NCI-H1105 treated with DMSO at 0.1 percent for 48 hours (cell line): Measurements from ENCODE around the gene SYNPO2L.
"Not testable (repeated sequence)": the region's sequence is repeated elsewhere in the genome, so short reads cannot be mapped to it uniquely, and the experiment has no call there.

ENCODE experiments used
- DNase-seq: peaks from one replicate; lab custom pipeline; 2025; lab: John Stamatoyannopoulos, UW

SYNPO2L gene

DNA sequence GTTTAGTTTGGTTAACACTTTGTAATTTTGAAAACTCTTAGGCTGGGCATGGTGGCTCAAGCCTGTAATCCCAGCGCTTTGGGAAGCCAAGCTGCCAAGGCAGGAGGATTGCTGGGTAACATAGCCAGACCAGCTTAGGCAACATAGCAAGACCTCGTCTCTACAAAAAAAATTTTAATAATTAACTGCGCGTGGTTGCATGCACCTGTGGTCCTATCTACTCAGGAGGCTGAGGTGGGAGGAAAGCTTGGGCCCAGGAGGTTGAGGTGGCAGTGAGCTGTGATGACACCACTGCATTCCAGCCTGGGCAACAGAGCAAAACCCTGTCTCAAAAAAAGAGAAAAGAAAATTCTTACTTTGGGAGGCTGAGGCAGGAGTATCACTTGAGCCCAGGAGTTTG lies 32.8 kb downstream of the SYNPO2L start:
- no peak for DNase-seq

DNA sequence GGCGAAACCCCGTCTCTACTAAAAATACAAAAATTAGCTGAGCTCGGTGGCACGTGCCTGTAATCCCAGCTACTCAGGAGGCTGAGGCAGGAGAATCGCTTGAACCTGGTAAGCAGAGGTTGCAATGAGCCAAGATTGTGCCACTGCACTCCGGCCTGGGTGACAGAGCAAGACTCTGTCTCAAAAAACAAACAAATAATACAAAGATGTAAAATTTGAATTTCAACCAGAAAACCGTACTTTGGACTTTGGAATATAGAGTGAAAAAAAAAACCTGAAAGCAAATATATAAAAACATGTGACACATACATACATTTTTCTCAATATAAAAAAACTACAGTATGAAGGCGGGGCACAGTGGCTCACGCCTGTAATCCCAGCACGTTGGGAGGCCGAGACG lies 34.9 kb downstream of the SYNPO2L start:
- not testable (repeated sequence) for DNase-seq

DNA sequence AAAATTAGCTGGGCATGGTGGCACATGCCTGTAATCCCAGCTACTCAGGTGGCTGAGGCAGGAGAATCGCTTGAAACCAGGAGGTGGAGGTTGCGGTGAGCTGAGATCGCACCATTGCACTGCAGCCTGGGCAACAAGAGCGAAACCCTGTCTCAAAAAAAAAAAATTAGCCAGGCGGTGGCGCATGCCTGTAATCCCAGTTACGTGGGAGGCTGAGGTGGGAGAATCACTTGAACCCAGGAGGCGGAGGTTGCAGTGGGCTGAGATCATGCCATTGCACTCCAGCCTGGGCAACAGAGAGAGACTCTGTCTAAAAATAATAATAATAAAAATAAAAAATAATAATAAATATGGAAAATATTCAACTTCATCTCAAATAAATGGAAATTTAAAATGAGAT lies 38.7 kb downstream of the SYNPO2L start:
- not testable (repeated sequence) for DNase-seq

DNA sequence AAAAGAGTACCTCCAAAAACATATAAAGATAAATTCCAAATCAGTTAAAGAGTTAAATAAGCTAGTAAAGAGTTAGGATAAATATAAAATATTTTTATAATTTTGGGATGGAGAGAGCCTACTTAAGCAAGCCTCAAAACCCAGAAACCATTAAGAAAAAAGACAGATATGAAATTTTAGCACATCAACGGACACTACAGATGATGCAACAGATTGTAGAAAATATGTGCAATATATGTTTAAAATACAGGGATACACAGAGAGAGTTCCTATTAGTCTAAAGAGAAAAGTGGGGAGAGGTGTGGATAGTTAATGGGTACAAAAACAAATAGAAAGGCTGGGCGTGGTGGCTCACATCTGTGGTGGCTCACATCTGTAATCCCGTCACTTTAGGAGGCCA lies 41.1 kb downstream of the SYNPO2L start:
- no peak for DNase-seq

DNA sequence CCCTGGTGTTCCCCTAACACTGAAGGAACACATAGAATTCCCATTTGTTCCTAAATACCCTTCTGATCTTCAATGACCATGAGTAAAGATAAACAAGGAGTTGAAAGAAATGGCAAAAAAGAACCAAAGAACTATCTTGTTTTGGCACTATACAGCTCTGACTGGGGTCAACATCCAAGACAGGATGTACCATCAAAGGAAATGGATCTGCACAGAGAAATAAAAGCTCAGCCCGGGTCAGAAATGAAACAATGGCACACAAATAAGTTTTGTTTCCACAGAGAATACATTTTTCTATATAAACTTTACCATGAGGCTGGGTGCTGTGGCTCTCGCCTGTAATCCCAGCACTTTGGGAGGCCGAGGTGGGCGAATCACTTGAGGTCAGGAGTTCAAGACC lies 46.7 kb downstream of the SYNPO2L start:
- DNase-seq, result no peak

DNA sequence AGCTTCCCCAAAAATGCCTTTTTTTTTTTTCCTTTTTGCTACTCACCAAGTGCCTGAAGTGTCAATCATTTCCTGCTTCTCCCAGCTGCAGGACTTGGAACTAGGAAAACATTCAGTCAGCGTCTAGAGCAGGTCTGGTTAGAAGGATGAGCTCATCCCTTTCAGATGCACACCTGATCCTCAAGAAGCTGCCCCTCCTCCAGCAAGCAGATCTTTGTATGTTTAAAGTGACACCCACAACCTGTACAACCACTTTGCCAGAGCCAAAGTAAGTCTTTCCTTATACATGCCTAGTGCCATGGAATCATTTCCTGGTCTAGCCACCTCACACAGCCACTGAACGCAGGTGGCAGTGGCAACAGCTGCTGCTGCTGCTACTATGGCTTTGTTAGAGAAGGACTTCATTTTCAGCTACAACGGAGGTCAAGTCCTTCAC lies 54.3 kb downstream of the SYNPO2L start:
- DNase-seq, result peak; percentile 9

DNA sequence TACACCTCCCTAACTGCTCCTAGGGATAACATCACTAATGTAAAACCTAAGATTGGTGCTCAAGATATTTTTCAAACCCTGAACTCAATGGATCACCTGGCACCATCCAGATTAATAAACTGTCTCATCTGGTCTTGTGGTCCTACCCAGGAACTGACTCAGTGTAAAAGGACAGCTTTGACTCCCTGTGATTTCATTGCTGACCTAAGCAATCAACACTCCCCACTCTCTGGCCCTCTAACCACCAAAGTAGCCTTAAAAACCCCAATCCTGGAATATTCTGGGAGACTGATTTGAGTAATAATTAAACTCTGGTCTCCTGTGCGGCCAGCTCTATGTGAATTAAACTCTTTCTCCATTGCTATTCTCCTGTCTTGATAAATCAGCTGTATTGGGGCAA lies 58.5 kb downstream of the SYNPO2L start:
- DNase-seq, result no peak
